DMS53 treated with DMSO at 0.1 percent for 48 hours (cell line): ENCODE measurements around the gene FBXO10.
A peak's percentile ranks its signal among the peaks of the same experiment; 100 is the strongest.

Source experiments
- DNase-seq: peaks from one replicate; lab custom pipeline; 2025; ENCODE audit not compliant: unreplicated experiment; lab: John Stamatoyannopoulos, UW

The FBXO10 gene

DNA sequence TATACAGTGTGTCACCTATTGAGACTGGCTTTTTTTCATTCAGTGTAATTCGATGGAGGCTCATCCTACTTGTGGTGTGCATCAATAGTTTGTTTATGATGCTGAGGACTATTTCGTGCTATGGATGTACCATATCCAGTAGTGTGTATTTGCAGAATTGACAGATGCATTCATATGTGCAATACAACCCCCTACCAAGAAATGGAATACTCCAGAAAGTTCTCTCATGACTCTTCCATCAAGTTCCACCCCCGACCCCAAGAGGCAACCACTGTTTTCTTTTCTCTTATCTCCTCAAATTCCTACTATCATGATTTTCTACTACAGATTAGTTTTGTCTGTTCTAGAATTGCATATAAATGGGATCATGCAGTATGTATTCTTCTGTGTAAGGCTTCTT lies 21.9 kb downstream of the FBXO10 start:
- DNase-seq = no peak

DNA sequence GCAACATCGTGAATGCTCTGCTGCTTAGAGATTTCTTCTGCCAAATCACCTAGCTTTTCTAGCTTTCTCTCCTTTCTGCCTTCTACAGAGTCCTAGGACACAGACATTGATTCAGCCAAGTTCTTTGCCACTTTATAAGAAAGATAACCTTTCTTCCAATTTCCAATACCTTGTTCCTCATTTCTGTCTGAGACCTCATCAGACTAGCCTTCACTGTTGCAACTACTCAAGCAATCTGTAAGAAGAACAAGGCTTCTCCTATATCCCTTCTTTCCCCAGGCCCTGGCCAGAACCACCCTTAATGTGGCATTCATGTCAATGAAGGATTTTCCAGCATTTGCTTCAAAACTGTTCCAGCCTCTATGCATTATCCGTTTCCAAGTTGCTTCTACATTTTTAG lies 24.3 kb downstream of the FBXO10 start:
- no peak for DNase-seq

DNA sequence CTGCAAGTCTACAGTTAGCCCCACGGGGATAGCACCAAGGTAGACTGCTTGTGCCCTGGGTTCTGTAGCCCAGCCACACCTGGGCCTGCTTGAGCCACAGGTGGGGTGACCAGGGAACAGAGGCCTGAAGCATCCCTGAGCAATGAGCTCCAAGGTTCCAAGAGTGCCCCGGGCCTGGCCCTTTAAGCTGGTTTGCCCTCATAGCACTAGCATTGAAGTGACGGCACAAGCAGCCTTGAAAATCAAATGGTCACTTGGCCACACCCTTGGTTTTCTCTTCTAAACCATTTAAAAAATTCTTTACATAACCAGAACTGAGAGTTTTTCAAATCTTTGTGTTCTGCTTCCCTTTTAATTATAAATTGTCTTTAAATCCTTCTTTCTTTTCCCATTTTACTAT lies 24.7 kb downstream of the FBXO10 start:
- DNase-seq = no peak

DNA sequence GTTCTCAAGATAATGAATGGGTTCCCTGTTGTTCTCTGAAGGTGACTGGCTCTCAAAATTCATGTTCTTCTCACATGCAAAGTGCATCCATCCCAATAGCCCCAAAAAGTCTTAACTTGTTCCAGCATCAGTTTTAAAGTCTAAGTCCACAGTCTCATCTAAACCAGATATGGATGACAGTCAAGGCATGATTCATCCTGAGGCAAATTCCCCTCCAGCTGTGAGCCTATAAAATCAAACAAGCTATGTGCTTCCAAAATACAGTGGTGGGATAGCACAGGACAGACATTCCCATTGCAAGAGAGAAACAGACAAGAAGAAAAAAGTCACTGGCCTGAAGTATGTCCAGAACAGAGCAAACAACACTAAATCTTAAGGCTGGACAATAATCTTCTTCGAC lies 25.4 kb downstream of the FBXO10 start:
- no peak for DNase-seq

DNA sequence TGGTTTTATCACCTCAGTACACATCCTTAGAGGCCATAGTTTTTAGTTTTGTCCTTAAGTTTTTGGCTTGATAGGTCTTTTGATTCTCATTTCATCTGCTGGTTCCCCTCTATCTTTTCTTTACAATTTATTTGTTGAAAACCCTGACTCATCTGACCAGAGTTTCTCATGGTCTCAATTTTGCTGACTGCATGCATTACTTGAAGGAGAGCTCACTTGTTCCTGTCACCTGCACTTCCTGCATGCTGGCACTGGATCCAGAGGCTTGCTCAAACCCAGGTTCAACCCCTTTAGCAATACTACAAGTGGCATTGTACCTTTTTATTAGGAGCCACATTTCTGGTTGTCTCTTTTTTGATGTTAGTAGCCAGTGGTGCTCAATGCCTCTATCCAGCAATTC lies 26.7 kb downstream of the FBXO10 start:
- no peak for DNase-seq

DNA sequence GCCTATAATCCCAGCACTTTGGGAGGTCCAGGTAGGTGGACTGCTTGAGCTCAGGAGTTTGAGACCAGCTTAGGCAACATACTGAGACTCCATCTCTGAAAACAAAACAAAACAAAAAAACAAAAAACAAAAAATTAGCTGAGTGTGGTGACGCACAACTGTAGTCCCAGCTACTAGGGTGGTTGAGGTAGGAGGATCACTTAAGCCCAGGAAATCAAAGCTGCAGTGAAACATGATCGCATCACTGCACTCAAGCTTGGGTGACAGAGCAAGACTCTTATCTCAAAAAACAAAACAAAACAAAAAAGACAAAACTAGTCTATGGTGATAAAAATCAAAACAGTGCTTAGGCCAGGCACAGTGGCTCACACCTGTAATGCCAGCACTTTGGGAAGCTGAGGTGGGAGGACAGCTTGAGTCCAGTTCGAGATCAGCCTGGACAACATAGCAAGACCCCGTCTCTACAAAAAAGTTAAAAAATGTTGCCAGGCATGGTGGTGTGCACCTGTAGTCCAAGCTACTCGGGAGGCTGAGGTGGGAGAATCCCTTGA lies 28.8 kb downstream of the FBXO10 start:
- DNase-seq = no peak

DNA sequence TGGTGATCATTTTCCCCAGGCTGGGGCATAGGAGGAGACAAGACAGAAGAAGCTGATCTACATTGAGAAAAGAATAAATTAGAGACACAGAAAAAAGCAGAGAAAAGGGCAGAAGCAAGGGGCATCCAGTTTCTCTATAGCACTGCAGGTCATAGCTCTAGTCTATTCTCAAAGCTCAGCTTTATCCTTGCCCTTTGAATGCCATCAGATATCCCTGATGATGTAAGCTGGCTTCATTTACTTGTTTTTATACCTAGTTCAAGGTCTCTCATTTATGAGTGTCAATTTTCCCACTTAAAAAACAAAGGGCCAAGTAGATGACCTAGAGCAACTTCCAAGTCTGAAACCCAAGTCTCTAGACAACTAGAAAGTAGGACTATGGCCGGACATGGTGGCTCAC lies 32.7 kb downstream of the FBXO10 start:
- DNase-seq = no peak

DNA sequence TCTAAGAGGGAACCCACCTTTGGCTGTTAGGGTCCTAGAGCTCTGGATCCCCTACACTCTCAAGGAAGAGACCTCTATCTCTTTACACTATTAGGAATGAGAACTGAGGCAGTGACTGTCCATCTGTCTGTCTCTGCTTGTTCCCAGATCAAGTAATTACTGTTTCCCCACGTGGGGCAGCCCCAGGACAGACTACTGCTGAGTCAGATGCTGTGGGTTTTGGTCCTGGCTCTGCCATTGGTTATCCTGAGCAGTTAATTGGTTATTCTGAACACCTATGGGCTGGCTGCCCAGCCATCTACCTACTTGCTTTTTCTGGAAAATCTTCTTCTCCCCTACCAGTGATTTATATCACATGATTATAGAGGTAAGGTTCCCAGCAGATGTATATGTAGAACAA lies 33.3 kb downstream of the FBXO10 start:
- no peak for DNase-seq

DNA sequence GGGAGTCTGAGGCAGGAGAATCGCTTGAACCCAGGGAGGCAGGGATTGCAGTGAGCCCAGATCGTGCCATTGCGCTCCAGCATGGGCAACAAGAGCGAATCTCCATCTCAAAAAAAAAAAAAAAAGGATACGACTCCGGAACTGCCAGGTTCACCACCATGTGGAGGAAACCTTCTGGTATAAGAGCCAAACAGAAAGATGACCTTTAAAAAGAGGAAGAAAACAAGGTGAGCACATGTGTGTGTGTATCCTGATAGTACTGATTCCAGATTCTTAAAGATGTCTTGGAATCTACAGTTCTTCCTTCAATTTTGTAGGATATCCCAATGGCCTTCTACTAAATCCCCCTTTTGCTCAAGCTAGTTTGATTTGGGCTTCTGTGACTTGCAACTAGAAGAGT lies 33.7 kb downstream of the FBXO10 start:
- no peak for DNase-seq

DNA sequence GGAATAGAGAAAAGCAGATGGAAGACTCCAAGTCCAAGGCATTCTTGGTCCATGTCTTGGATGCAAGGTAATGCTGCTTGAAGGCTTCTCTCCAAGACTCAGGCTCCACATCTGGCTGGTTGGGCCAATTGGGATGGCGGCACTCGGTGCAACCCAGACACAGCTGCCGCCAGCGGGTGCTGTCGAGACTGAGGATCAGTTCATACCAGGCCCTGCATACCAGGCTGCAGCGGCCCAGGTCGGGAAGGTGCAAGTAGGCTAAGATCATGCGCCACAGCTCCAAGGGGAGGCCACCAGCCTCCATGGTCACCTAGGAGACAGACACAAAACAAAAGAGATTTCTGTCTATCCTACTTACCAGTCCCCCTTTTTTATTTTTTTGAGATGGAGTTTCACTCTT lies 34.7 kb downstream of the FBXO10 start:
- no peak for DNase-seq

DNA sequence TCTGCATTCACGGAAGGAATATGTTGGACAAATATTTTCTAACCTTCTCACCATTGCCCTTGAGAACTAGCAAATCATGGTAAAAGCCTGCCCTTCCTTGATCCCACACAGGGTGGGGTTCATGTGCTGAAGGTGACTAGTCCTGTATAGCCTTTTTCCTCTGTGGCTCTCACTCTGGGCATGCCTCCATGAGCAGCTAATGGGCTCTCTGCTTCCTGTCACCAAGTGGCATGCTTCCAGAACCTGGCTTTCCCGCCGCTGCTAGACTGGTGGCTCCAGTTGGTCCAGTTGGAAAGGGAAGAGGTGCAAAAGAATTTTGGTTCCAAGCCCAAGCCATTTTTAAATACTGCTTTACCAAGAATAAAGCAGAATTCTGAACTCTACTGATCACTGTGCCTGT lies 35.5 kb downstream of the FBXO10 start:
- DNase-seq = no peak

DNA sequence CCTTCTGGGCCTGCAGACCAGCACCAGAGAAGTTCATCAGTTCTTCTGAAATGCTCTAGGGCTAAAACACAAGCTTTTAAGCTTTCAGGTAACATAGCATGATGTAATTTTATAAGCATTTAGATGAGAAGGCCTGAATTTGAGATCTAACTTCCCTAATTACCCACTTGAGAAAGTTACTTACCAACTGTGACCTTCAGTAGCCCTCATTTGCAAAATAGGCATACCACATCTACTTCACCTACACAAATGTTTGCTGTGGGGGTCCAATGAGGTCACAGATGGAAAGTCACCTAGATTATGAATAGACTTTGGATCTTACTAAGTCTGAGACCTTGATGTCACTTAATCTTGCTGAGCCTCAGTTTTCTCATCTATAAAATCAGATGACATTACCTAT lies 36.5 kb downstream of the FBXO10 start:
- DNase-seq = no peak

DNA sequence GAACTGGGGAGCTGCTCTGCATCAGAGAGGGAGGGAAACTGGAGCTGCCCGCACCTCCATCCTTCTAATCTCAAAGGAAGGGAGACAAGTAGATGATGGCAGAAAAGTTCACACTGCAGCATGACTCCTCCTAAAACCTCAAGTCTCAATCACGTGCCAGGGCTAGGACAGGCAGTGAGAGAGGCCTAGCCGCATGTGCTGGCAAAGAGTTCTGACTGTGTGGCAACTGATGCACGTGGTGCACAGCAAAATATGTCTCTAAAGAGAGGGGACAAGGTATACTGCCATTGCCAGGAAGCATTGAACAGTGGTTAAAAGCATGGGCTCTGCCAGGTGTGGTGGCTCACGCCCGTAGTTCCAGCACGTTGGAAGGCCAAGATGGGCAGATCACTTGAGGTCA lies 38.1 kb downstream of the FBXO10 start:
- DNase-seq = no peak

DNA sequence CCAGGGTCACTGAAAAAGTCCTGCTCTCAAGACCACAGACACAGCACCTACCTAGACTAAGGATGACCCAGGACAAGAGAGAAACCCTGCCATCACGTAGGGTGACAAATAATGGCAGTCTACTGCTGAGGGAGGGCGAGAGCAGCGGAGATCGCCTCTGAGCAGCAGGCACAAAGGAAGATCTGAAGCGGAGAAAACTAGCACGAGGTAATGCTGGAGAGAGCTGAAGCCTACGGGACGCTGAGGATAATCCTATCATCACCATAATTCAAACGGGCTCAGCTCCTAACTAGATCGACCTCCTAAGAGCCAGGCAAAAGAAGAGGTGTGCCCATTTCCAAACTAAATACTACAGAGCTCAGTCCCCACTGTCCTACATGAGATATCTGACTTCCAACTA lies 41.3 kb downstream of the FBXO10 start:
- no peak for DNase-seq

DNA sequence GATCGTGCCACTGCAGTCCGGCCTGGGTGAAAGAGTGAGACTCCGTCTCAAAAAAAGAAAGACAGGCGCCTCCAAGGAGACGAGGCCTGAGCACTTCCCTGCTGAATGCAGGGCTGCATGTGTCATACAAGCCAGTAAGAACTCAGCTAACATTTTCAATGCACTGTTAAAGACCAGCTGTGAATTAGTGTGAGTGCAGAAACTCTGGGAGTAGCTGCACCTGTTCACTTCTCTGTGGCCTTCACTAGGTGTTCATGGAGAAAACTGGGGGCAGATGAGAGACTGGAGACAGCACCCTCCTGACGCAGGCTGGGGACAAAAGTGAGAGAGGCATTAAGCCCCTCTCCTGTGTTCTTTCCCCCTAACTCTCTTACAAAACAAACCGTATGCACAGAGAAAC lies 41.8 kb downstream of the FBXO10 start:
- no peak for DNase-seq

DNA sequence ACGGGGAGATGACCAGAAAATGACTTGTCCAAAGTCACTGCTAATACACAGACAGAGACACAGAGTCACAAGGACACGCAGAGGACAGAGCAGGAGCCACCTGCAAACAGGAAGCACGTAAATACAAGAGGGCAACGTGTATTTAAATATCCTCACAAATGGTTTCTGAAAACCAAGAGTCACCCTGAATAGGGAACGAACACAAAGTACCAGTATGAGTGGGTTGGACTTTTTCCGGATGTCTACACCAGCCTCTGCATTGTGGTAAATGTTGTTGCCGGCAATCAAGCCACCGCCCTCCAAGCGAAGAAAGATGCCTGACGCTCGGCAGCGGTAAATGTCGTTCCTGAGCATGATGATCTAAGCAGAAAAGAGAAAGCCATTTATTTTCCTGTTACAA lies 44.5 kb downstream of the FBXO10 start:
- no peak for DNase-seq

DNA sequence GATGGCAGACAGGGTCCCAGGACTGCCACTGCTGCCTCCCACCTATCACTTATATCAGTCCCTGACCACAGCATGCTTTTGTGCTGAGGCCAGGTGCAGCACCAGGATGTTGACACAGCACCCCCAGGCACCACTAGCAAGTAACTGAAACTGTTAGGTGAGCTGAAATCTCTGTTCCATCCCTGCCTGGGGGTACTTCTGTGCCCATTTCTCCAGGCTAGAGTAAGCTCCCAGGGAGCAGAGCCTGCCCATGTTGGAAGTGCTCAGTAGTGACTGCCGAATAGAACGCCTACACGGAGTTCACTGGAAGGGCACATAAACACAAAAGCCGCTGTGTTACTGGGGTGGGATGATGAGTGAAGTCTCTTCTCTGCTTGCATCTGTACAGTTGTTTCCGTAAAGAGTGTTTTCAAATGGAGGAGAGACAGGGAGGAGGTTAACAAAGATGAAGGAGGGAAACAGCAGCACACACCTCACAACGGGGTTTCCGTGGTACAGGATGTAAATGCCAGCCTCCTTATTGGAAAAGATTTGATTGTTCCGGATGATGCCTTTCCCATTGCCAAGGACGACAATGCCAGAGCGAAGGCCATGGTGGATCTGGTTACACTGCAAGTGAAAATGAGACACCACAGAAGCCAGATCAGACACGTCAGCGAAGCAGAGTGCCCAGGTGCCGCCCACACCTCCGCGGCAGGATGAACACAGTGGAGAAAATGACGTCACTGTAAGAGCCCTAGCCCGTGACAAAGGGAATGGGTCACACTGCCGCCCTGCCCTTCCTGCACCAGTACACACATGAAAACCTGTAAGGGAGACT lies 47.3 kb downstream of the FBXO10 start:
- DNase-seq = peak; percentile 46

DNA sequence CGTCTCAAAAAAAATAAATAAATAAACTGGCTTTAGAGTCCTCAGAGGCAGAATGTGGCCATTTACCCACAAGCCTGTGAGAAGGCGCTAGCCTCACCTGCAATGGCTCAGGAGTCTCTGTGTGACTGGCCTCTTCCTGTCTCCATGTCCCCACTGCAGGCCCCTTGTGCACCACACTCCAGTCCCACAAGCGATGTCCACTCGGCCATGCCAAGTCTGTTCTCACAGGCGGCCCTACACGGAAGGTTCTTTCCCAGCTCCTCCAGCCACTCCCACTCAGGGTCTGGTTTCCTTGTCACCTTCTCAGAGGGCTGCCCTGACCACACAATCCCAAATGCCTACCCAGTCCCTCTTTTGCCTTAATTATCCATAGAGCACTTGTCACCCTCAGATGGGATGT lies 52.3 kb downstream of the FBXO10 start:
- DNase-seq = no peak

DNA sequence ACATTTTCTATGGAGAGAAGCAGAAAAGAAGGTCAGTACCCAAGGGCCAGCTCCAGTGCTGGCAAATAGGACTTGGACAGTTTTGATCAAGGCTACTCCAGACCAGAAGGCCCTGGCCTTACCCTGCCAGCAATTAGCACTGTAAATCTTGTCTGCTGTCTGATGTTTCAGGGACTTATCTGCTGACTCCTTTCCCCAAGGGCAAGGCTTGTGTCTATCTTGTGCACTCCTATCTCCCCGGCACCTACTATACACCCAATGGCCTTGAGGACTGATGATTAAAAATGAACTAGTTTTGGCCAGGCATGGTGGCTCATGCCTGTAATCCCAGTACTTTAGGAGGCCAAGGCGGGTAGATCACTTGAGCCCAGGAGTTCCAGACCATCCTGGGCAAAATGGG lies 53.2 kb downstream of the FBXO10 start:
- DNase-seq = no peak

DNA sequence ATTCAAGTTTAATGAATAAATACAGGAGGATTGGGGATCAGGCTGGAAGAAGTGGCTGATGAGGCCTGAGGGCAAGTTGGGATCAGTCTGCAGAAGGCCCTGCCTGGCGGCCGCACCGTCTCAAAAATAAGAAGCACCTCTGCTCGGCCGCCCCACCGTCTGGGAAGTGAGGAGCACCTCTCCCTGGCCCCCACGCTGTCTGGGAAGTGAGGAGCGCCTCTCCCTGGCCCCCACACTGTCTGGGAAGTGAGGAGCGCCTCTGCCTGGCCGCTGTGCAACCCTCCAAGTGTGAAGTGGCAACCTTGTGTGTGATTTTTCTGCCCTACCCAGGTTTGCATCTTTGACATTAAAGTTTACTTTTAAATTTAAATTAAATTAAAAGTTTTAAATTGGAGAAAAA lies 55.1 kb downstream of the FBXO10 start:
- no peak for DNase-seq

DNA sequence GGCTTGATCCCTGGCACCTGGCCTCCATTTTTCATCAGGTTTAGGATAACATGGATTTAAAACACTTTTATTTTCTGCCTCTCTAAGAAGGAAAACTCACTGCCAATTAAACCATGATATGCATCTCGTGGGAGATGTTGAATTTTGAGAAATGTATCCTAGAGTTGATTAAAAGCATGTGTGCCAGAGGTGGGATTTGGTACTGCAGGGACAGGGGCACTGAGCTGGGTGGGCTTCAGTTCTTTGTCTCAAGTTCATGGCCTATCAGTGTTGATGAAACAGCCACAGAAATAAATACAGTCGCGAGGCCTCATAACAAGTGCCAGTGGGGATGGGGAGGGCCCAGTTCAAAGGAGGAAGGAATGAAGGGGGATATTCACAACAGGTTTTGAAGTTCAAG lies 55.5 kb downstream of the FBXO10 start:
- DNase-seq = no peak

DNA sequence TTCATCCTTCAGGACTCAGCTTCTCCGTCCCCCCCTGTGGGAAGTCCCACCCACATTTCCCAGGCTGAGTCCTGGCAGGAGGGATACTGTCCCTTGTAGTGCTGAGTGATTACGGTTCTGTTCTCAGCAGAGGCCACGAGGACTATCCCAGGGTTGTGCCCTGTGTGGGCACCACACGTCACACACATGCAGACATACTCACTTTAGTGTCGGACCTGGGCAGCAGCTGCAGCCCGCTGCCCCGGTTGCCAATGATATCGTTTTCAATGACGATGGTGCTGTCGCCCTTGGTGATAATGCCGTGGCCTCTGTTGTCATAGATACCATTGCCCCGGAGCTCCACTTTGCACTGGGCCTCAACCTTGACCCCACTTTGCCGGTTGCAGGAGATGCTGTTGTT lies 58.3 kb downstream of the FBXO10 start:
- DNase-seq = no peak

DNA sequence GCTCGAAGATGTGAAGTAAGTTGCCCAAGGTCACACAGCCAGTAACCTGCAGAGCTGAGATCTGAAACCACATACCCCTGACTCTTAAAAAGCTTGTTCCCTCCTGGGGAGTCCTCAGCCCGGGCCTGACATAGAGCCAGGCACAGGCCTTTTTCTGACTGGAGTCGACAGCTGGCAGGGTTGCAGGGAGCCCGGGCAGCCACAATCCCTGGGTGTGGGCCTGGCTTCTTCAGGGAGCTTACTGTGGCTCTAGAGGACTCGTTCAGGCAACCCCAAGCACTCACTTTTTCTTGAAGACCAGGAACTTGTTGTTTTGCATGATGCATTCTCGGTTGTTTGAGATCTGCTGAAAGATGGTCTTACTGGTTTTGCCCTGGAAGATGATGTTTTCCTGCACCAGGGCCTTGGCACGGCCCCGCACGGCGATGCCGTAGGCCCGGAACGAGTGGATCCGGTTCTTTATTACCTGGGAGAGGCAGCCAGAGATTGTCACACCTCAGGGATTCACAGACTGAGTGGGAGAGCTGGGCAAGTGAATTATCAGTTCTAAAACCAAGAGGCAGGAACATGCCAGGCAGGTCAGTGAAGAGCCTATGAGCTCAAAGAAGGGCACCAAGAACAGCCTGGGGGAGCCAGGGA lies 60.4 kb downstream of the FBXO10 start:
- no peak for DNase-seq
